Endothelial cell (in vitro differentiated cells): ENCODE results near the gene CLIP1. TPM values are rescaled to one million over a fixed set of nuclear protein-coding genes. Genes with fewer than 3 reads are reported as not detected.
A peak's percentile ranks its signal among the peaks of the same experiment; 100 is the strongest.
"Not testable (repeated sequence)": the region's sequence is repeated elsewhere in the genome, so short reads cannot be mapped to it uniquely, and the experiment has no call there.

Experiments
- DNase-seq: peaks from one replicate; pipeline ENCODE4 v3.0.0; 2021; ENCODE audit warnings: low spot score
- H3K27ac Mint-ChIP-seq: one replicate; pipeline ENCODE4 v1.8.0; 2021; ENCODE audit warnings: mixed read lengths, inconsistent platforms; ENCODE audit not compliant: unreplicated experiment
- H3K27me3 Mint-ChIP-seq: one replicate; pipeline ENCODE4 v1.8.0; 2021; ENCODE audit warnings: mild to moderate bottlenecking, moderate library complexity, mixed read lengths, inconsistent platforms; ENCODE audit not compliant: unreplicated experiment
- H3K36me3 Mint-ChIP-seq: one replicate; pipeline ENCODE4 v1.8.0; 2021; ENCODE audit warnings: mild to moderate bottlenecking, low read depth, mixed read lengths, inconsistent platforms; ENCODE audit not compliant: unreplicated experiment
- H3K4me1 Mint-ChIP-seq: one replicate; pipeline ENCODE4 v1.8.0; 2021; ENCODE audit warnings: mild to moderate bottlenecking, mixed read lengths, inconsistent platforms; ENCODE audit not compliant: unreplicated experiment
- H3K4me3 Mint-ChIP-seq: one replicate; pipeline ENCODE4 v1.8.0; 2021; ENCODE audit warnings: mild to moderate bottlenecking, mixed read lengths, inconsistent platforms; ENCODE audit not compliant: unreplicated experiment
- H3K9me3 Mint-ChIP-seq: one replicate; pipeline ENCODE4 v1.8.0; 2021; ENCODE audit warnings: mixed read lengths, inconsistent platforms; ENCODE audit not compliant: unreplicated experiment
- CTCF ChIP-seq: fragments of 200-600 bp; sonication (generic); IDR thresholded peaks from one replicate; pipeline ENCODE4 v1.5.0; 2021; ENCODE audit warnings: antibody characterized with exemption; ENCODE audit not compliant: unreplicated experiment
- total RNA-seq: library from RNA; stranded (reverse); fragmentation: NEBNext Ultra II Directional; extraction: Animal tissue kit (Norgen Biotek cat#: 25700); gene quantifications from one replicate; pipeline ENCODE4 v1.2.1, GENCODE V29; 2021; ENCODE audit not compliant: unreplicated experiment

The CLIP1 gene
- total RNA-seq, 1 donor from 2014 or later: 57.7 TPM

GRCh38 chr12:122363782-122364181, 58.7 kb downstream of the CLIP1 start:
- Mint-ChIP-seq H3K4me3 (peak overlapping the region; percentile 74), H3K27ac (no peak overlapping the region), H3K4me1 (peaks cover 26% of the 10 kb centered on the region), H3K9me3 (no peaks in the 10 kb centered on the region), H3K36me3 (peaks cover 21% of the 10 kb centered on the region), H3K27me3 (peaks cover 6% of the 10 kb centered on the region)
- DNase-seq: no peak
- TF ChIP-seq CTCF: no peak

GRCh38 chr12:122362755-122363154, 59.7 kb downstream of the CLIP1 start:
- Mint-ChIP-seq H3K4me3 (no peak overlapping the region), H3K27me3 (peaks cover 6% of the 10 kb centered on the region), H3K9me3 (no peaks in the 10 kb centered on the region), H3K27ac (no peak overlapping the region), H3K4me1 (peaks cover 18% of the 10 kb centered on the region), H3K36me3 (peaks cover 21% of the 10 kb centered on the region)
- DNase-seq: no peak
- TF ChIP-seq CTCF: no peak

GRCh38 chr12:122358403-122358802, 64.1 kb downstream of the CLIP1 start:
- H3K4me1 Mint-ChIP-seq, H3K27ac Mint-ChIP-seq, H3K4me3 Mint-ChIP-seq, DNase-seq, H3K9me3 Mint-ChIP-seq, H3K27me3 Mint-ChIP-seq: not testable (repeated sequence)
- peaks cover 33% of the 10 kb centered on the region for H3K36me3 Mint-ChIP-seq

GRCh38 chr12:122357536-122357935, 64.9 kb downstream of the CLIP1 start:
- not testable (repeated sequence) for H3K4me3 Mint-ChIP-seq, H3K9me3 Mint-ChIP-seq, DNase-seq, H3K27me3 Mint-ChIP-seq, H3K4me1 Mint-ChIP-seq, H3K27ac Mint-ChIP-seq
- peaks cover 34% of the 10 kb centered on the region for H3K36me3 Mint-ChIP-seq

- H3K9me3 Mint-ChIP-seq, H3K4me1 Mint-ChIP-seq, H3K4me3 Mint-ChIP-seq, H3K27ac Mint-ChIP-seq, H3K27me3 Mint-ChIP-seq, DNase-seq: not testable (repeated sequence)
- peaks cover 38% of the 10 kb centered on the region for H3K36me3 Mint-ChIP-seq
These were observed 65.5 kb downstream of the CLIP1 start for GRCh38 chr12:122356991-122357390.

- Mint-ChIP-seq H3K27ac (no peak overlapping the region), H3K4me3 (peak overlapping the region; percentile 62), H3K4me1 (peaks cover 6% of the 10 kb centered on the region), H3K36me3 (peaks cover 34% of the 10 kb centered on the region), H3K9me3 (no peaks in the 10 kb centered on the region), H3K27me3 (peaks cover 6% of the 10 kb centered on the region)
- peak; percentile 83 for TF ChIP-seq CTCF
- DNase-seq: peak; percentile 53
These were observed 66.3 kb downstream of the CLIP1 start for GRCh38 chr12:122356192-122356635.
